Measurements from ENCODE around the gene PPP6R1.

The PPP6R1 gene

GRCh38 chr19:55276720-55277430 lies 18.1 kb upstream of the PPP6R1 start:
- DNase-seq (ENCODE audit: low read depth), result no peak
- no peak overlapping the region for H3K4me3 ChIP-seq (ENCODE audit: control insufficient read depth, low read depth, low read length)

GRCh38 chr19:55275851-55276719 lies 17.3 kb upstream of the PPP6R1 start:
- H3K4me3 ChIP-seq (ENCODE audit: control insufficient read depth, low read depth, low read length), result no peak overlapping the region
- no peak for DNase-seq (ENCODE audit: low read depth)

More at GRCh38 chr19:55276720-55277430, 18.1 kb upstream of the PPP6R1 start:
- TF ChIP-seq CTCF (IDR thresholded peaks at IDR 0.05; ENCODE audit: control insufficient read depth, insufficient read depth, low read depth, low read length, missing control alignments), result no peak

GRCh38 chr19:55273978-55274707 lies 15.3 kb upstream of the PPP6R1 start:
- H3K4me3 ChIP-seq (ENCODE audit: control insufficient read depth, low read depth, low read length), result no peak overlapping the region
- no peak for DNase-seq (ENCODE audit: low read depth)
- no peak for TF ChIP-seq CTCF (IDR thresholded peaks at IDR 0.05; ENCODE audit: control insufficient read depth, insufficient read depth, low read depth, low read length, missing control alignments)

More at GRCh38 chr19:55275851-55276719, 17.3 kb upstream of the PPP6R1 start:
- no peak for TF ChIP-seq CTCF (IDR thresholded peaks at IDR 0.05; ENCODE audit: control insufficient read depth, insufficient read depth, low read depth, low read length, missing control alignments)

GRCh38 chr19:55272142-55272541 lies 13.3 kb upstream of the PPP6R1 start:
- no peak for DNase-seq (ENCODE audit: low read depth)
- no peak for TF ChIP-seq CTCF (IDR thresholded peaks at IDR 0.05; ENCODE audit: control insufficient read depth, insufficient read depth, low read depth, low read length, missing control alignments)

GRCh38 chr19:55270172-55270942 lies 11.5 kb upstream of the PPP6R1 start:
- no peak for TF ChIP-seq CTCF (IDR thresholded peaks at IDR 0.05; ENCODE audit: control insufficient read depth, insufficient read depth, low read depth, low read length, missing control alignments)
- DNase-seq (ENCODE audit: low read depth), result no peak
- H3K4me3 ChIP-seq (ENCODE audit: control insufficient read depth, low read depth, low read length), result no peak overlapping the region

More at GRCh38 chr19:55272142-55272541, 13.3 kb upstream of the PPP6R1 start:
- H3K4me3 ChIP-seq (ENCODE audit: control insufficient read depth, low read depth, low read length), result no peak overlapping the region

GRCh38 chr19:55269299-55269698 lies 10.5 kb upstream of the PPP6R1 start:
- no peak for DNase-seq (ENCODE audit: low read depth)
- H3K4me3 ChIP-seq (ENCODE audit: control insufficient read depth, low read depth, low read length), result no peak overlapping the region
- TF ChIP-seq CTCF (IDR thresholded peaks at IDR 0.05; ENCODE audit: control insufficient read depth, insufficient read depth, low read depth, low read length, missing control alignments), result no peak

Measured in AG09309 (cell line).